Thoracic aorta (tissue), 2 donors: ENCODE results near the gene ARID1B. TPM values are rescaled to one million over a fixed set of nuclear protein-coding genes. Genes with fewer than 3 reads are reported as not detected.

Source experiments
- ATAC-seq: fragments of 150-250 bp; one replicate; pipeline ENCODE4 v1.8.0; 2017; ENCODE audit warnings: low read depth; ENCODE audit not compliant: insufficient number of reproducible peaks, low FRiP score
- DNase-seq: peaks from one replicate; pipeline ENCODE4 v3.0.0-alpha.2; 2020; ENCODE audit warnings: low spot score
- H3K27ac ChIP-seq, 2 donors: fragments of 200-600 bp; sonication (generic); 1 replicate in 1 of 2; 2 replicates in 1 of 2; pipeline ENCODE4 v1.5.1; 2016; ENCODE audit warnings: mild to moderate bottlenecking in 2 of 2, moderate library complexity in 2 of 2
- H3K27me3 ChIP-seq: fragments of 200-600 bp; sonication (generic); replicated peaks from 2 replicates; pipeline ENCODE4 v1.6.0; 2016; ENCODE audit warnings: mild to moderate bottlenecking; ENCODE audit not compliant: insufficient read depth
- H3K36me3 ChIP-seq: fragments of 200-600 bp; sonication (generic); one replicate; pipeline ENCODE4 v1.5.1; 2016
- H3K4me1 ChIP-seq, 2 donors: fragments of 200-600 bp; sonication (generic); 1 replicate in 1 of 2; 2 replicates in 1 of 2; pipeline versions ENCODE4 v1.5.1 to v1.6.0; 2016; ENCODE audit warnings: low read depth in 2 of 2, mild to moderate bottlenecking in 1 of 2; ENCODE audit not compliant: control insufficient read depth in 1 of 2
- H3K4me3 ChIP-seq: fragments of 200-600 bp; sonication (generic); 2 replicates; pipeline ENCODE4 v1.5.1; 2016; ENCODE audit warnings: mild to moderate bottlenecking
- H3K9me3 ChIP-seq: fragments of 200-600 bp; sonication (generic); 2 replicates; pipeline ENCODE4 v1.5.1; 2016
- CTCF ChIP-seq: fragments of 200-600 bp; sonication (generic); IDR thresholded peaks from one replicate; pipeline ENCODE4 v1.5.1; 2019; ENCODE audit warnings: antibody characterized with exemption
- total RNA-seq, 2 donors: library from RNA; depleted of rRNA; stranded (reverse); fragments of >200 nt; gene quantifications; one replicate each; pipeline versions ENCODE4 v1.1.0 to v1.2.3, GENCODE V29; 2016

The ARID1B gene
- total RNA-seq, 2 donors from 2014 or later, result 120 to 158 TPM

DNA sequence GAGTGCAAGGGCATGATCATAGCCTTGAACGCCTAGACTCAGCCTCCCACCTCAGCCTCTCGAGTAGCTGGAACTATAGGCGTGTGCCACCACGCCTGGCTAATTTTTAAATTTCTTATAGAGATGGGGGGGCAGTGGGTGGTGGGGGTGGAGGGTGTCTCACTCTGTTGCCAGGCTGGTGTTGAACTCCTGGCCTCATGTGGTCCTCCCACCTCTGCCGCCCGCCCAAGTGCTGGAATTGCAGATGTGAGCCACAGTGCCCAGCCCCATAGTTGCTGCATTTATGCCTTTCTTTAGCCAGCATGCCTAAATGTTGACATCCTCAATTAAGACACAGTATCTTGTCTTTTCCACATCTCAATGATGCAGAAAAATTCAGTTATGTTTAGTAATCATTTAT, 171.1 kb downstream of the ARID1B start:
- TF ChIP-seq CTCF, result no peak
- no peak overlapping the region for H3K4me3 ChIP-seq
- H3K4me1 ChIP-seq, result peaks cover 37 to 41% of the 10 kb centered on the region in 2 donors

DNA sequence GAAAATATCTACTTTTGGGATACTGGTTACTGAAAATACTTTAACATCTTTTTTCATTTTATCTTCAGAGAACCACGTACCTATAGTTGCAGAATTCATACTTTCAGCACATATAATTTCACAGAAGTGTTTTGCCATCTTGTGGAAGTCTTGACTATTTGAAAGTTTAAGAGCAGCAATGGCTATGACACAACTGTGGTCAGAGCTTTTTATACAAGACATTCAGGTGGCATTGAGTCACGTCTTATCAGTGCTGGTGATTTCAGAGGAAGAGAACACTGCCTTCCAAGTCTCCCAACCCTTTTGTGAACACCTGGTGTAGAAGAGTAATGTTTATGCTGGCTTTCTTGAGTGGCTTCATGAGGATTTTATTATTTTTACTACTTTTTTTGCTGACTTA, 171.6 kb downstream of the ARID1B start:
- Histone ChIP-seq H3K9me3 (no peaks in the 10 kb centered on the region), H3K27me3 (no peaks in the 10 kb centered on the region), H3K36me3 (no peaks in the 10 kb centered on the region), H3K4me1 (peaks cover 39 to 42% of the 10 kb centered on the region in 2 donors), H3K27ac (no peak overlapping the region), H3K4me3 (no peak overlapping the region)
- DNase-seq (no peak), ATAC-seq (no peak)
- no peak for TF ChIP-seq CTCF

More for the DNA sequence above, 171.1 kb downstream of the ARID1B start:
- Histone ChIP-seq H3K27ac (no peak overlapping the region), H3K36me3 (no peaks in the 10 kb centered on the region), H3K27me3 (no peaks in the 10 kb centered on the region), H3K9me3 (no peaks in the 10 kb centered on the region)
- ATAC-seq (no peak), DNase-seq (no peak)

DNA sequence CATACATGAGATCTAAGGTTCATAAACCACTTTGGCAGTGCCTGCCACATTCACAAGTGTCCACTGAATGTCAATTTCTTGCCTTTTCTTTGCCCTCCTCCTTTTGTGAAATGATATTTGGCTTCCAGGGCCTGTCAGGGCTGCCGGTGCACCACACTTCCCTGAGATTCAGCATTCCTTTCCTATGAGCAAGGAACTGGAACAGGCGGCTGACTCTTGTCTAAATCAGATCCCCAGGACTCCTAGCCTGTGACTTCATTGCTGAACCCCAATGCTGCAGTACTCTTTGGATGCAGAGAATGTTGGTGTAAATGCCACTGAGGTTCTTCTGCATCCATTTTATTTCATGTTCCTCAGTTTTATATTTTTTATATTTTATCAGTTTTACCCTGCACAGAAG, 172.2 kb downstream of the ARID1B start:
- no peaks in the 10 kb centered on the region for H3K27me3 ChIP-seq
- DNase-seq (no peak), ATAC-seq (no peak)
- H3K9me3 ChIP-seq, result no peaks in the 10 kb centered on the region
- no peaks in the 10 kb centered on the region for H3K36me3 ChIP-seq
- no peak overlapping the region for H3K27ac ChIP-seq
- no peak for TF ChIP-seq CTCF
- peaks cover 40 to 42% of the 10 kb centered on the region in 2 donors for H3K4me1 ChIP-seq
- no peak overlapping the region for H3K4me3 ChIP-seq

- Histone ChIP-seq H3K4me1 (peaks cover 40 to 50% of the 10 kb centered on the region in 2 donors), H3K4me3 (no peak overlapping the region), H3K36me3 (no peaks in the 10 kb centered on the region), H3K27ac (no peak overlapping the region), H3K9me3 (no peaks in the 10 kb centered on the region), H3K27me3 (no peaks in the 10 kb centered on the region)
- no peak for ATAC-seq
- DNase-seq, result no peak
- TF ChIP-seq CTCF, result no peak
Measured at GRCh38 chr6:156950084-156950483, 172.9 kb downstream of the ARID1B start.

DNA sequence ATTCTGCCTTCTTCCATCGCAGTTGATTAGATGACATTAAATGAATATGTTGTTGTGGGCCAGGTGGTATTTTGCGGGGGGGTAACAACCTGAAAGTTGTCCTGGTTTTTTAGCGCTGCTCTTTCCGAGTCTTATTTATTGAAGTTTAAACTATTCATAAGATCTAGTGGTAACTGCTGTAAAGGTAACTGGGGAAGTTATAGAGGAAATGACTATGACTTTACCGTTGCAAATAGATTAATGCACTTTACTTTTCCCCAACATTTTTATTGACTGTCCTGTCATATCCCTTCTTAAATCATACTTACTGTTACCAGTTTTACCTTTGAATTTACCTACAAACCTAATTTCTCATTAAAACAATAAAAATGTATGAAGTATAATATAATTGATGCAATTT, 173.4 kb downstream of the ARID1B start:
- Histone ChIP-seq H3K9me3 (no peaks in the 10 kb centered on the region), H3K4me3 (no peak overlapping the region), H3K4me1 (peaks cover 41 to 54% of the 10 kb centered on the region in 2 donors), H3K36me3 (no peaks in the 10 kb centered on the region), H3K27ac (no peak overlapping the region), H3K27me3 (no peaks in the 10 kb centered on the region)
- no peak for ATAC-seq
- no peak for TF ChIP-seq CTCF
- no peak for DNase-seq
